Stimulated activated CD8-positive, alpha-beta memory T cell treated with anti-CD3 and anti-CD28 coated beads, Interleukin-4, amount 100 ng/mL, for 1 hour (primary cell): ENCODE measurements around the gene RAB11FIP3.
A peak's percentile ranks its signal among the peaks of the same experiment; 100 is the strongest.
"Not testable (repeated sequence)": the region's sequence is repeated elsewhere in the genome, so short reads cannot be mapped to it uniquely, and the experiment has no call there.

Source experiments
- DNase-seq, 2 donors: peaks; one replicate each; pipeline ENCODE4 v3.0.0-alpha.2; 2020; ENCODE audit warnings: low read depth in 2 of 2, low spot score in 1 of 2

RAB11FIP3 gene

GRCh38 chr16:392450-393030 lies 32.9 kb upstream of the RAB11FIP3 start:
- DNase-seq: no peak

- DNase-seq: no peak
These were observed 29.2 kb upstream of the RAB11FIP3 start for GRCh38 chr16:396199-396598.

GRCh38 chr16:396605-397004 lies 28.8 kb upstream of the RAB11FIP3 start:
- no peak for DNase-seq

- DNase-seq: no peak
These were observed 28.3 kb upstream of the RAB11FIP3 start, which contains the start of gene NME4 for GRCh38 chr16:397135-397661. Gene NME4 (plus strand): TSS chr16:397199. CDS start chr16:397223, 24 bp downstream.

GRCh38 chr16:397736-398332 lies 27.6 kb upstream of the RAB11FIP3 start:
- DNase-seq: no peak

GRCh38 chr16:398561-399339 lies 26.7 kb upstream of the RAB11FIP3 start:
- no peak for DNase-seq

- DNase-seq: no peak
These were observed 26.0 kb upstream of the RAB11FIP3 start for GRCh38 chr16:399340-400019.

GRCh38 chr16:400061-400591 lies 25.3 kb upstream of the RAB11FIP3 start:
- DNase-seq: no peak

GRCh38 chr16:401468-402348 lies 23.7 kb upstream of the RAB11FIP3 start, which contains the start of gene DECR2:
Gene DECR2 (plus strand): TSS chr16:401885. CDS start chr16:401964, 79 bp downstream.
- DNase-seq: peak; percentile 98 to 99

- DNase-seq: no peak
These were observed 20.4 kb upstream of the RAB11FIP3 start for GRCh38 chr16:404971-405486.

- no peak for DNase-seq
These were observed 19.6 kb upstream of the RAB11FIP3 start for GRCh38 chr16:405548-406506.

- DNase-seq: no peak
These were observed 18.2 kb upstream of the RAB11FIP3 start for GRCh38 chr16:407253-407652.

GRCh38 chr16:410516-411178 lies 14.8 kb upstream of the RAB11FIP3 start:
- DNase-seq: no peak

- DNase-seq: no peak
These were observed 13.7 kb upstream of the RAB11FIP3 start for GRCh38 chr16:411576-412265.

GRCh38 chr16:414395-415169 lies 10.9 kb upstream of the RAB11FIP3 start:
- DNase-seq: no peak

- DNase-seq: not testable (repeated sequence)
These were observed 10.3 kb upstream of the RAB11FIP3 start for GRCh38 chr16:415170-415498.

GRCh38 chr16:422179-422578 lies 3.3 kb upstream of the RAB11FIP3 start:
- DNase-seq: not testable (repeated sequence)
